CD4-positive, alpha-beta T cell treated with Interleukin-12 subunit alpha and Interleukin-12 subunit beta, for 1 hour (primary cell): ENCODE measurements around the gene RASA4B.

Source experiments
- DNase-seq: peaks from one replicate; pipeline ENCODE4 v3.0.0-alpha.2; 2020

Gene RASA4B

GRCh38 chr7:102451371-102452054 is 66.1 kb downstream of the RASA4B start:
- DNase-seq, result no peak

- peak; percentile 65 for DNase-seq
Observed at GRCh38 chr7:102450242-102450641, 67.3 kb downstream of the RASA4B start.

- DNase-seq, result no peak
Observed at GRCh38 chr7:102449136-102449535, 68.4 kb downstream of the RASA4B start.

GRCh38 chr7:102447311-102447710 is 70.3 kb downstream of the RASA4B start:
- no peak for DNase-seq

GRCh38 chr7:102446387-102447156 is 71.0 kb downstream of the RASA4B start:
- no peak for DNase-seq

GRCh38 chr7:102445674-102446071 is 71.9 kb downstream of the RASA4B start:
- no peak for DNase-seq

GRCh38 chr7:102444961-102445673 is 72.5 kb downstream of the RASA4B start:
- DNase-seq, result no peak

- no peak for DNase-seq
Observed at GRCh38 chr7:102439963-102440795, 77.4 kb downstream of the RASA4B start.

- DNase-seq, result no peak
Observed at GRCh38 chr7:102436118-102436517, 81.5 kb downstream of the RASA4B start.

GRCh38 chr7:102434039-102434486 is 83.5 kb downstream of the RASA4B start:
- no peak for DNase-seq

GRCh38 chr7:102433219-102434038 is 84.1 kb downstream of the RASA4B start, which contains the start of gene ORAI2:
Gene ORAI2, plus strand, starts transcription at chr7:102433575. Its CDS starts 5,382 bp downstream, at chr7:102438957.
- peak; percentile 91 for DNase-seq
